ENCODE measurements around the gene CRB1. TPM values are rescaled to one million over a fixed set of nuclear protein-coding genes. Genes with fewer than 3 reads are reported as not detected.

The CRB1 gene
- total RNA-seq, 4 donors from 2014 or later, result 0.44 to 2.5 (median 1.0) TPM

GRCh38 chr1:197331565-197331964 is 63.5 kb downstream of the CRB1 start:
- H3K27ac ChIP-seq, result no peak overlapping the region
- TF ChIP-seq POLR2A (IDR thresholded peaks at IDR 0.05) (no peak), CTCF (IDR thresholded peaks at IDR 0.05 in 4 of 5, conservative IDR thresholded peaks at IDR 0.05 in 1 of 5) (no peak)
- H3K27me3 ChIP-seq, result no peaks in the 10 kb centered on the region
- DNase-seq (no peak), ATAC-seq (no peak)
- intact Hi-C loops (cut with DNase I; ENCODE audit: low total_unique reads), result no loop called here
- H3K36me3 ChIP-seq, result no peaks in the 10 kb centered on the region
- no peak overlapping the region for H3K4me3 ChIP-seq
- in situ Hi-C loops (cut with MboI; ENCODE audit: low sequenced_read_pairs in 4 of 4), result no loop called here
- no peaks in the 10 kb centered on the region for H3K9me3 ChIP-seq
- no peaks in the 10 kb centered on the region for H3K4me1 ChIP-seq

- no peak for DNase-seq
- Histone ChIP-seq H3K27me3 (no peaks in the 10 kb centered on the region), H3K27ac (no peak overlapping the region), H3K9me3 (no peaks in the 10 kb centered on the region), H3K36me3 (no peaks in the 10 kb centered on the region), H3K4me1 (no peaks in the 10 kb centered on the region), H3K4me3 (no peak overlapping the region)
- intact Hi-C loops (cut with DNase I; ENCODE audit: low total_unique reads), result no loop called here
- no peak for ATAC-seq
- in situ Hi-C loops (cut with MboI; ENCODE audit: low sequenced_read_pairs in 4 of 4), result no loop called here
- TF ChIP-seq CTCF (IDR thresholded peaks at IDR 0.05 in 4 of 5, conservative IDR thresholded peaks at IDR 0.05 in 1 of 5), result no peak
- TF ChIP-seq POLR2A (IDR thresholded peaks at IDR 0.05), result no peak
These were observed 65.0 kb downstream of the CRB1 start for GRCh38 chr1:197333041-197333440.

- H3K4me3 ChIP-seq, result no peak overlapping the region
- DNase-seq, result no peak
- no peak for ATAC-seq
- in situ Hi-C loops (cut with MboI; ENCODE audit: low sequenced_read_pairs in 4 of 4) (no loop called here), intact Hi-C loops (cut with DNase I; ENCODE audit: low total_unique reads) (no loop called here)
- no peak for TF ChIP-seq POLR2A (IDR thresholded peaks at IDR 0.05)
- TF ChIP-seq CTCF (IDR thresholded peaks at IDR 0.05 in 4 of 5, conservative IDR thresholded peaks at IDR 0.05 in 1 of 5), result no peak
- no peak overlapping the region for H3K27ac ChIP-seq
- no peaks in the 10 kb centered on the region for H3K36me3 ChIP-seq
- no peaks in the 10 kb centered on the region for H3K4me1 ChIP-seq
- H3K27me3 ChIP-seq, result no peaks in the 10 kb centered on the region
- no peaks in the 10 kb centered on the region for H3K9me3 ChIP-seq
These were observed 68.5 kb downstream of the CRB1 start for GRCh38 chr1:197336571-197336970.

- TF ChIP-seq CTCF (IDR thresholded peaks at IDR 0.05 in 4 of 5, conservative IDR thresholded peaks at IDR 0.05 in 1 of 5) (no peak), POLR2A (IDR thresholded peaks at IDR 0.05) (no peak)
- Histone ChIP-seq H3K4me3 (no peak overlapping the region), H3K4me1 (no peaks in the 10 kb centered on the region), H3K9me3 (no peaks in the 10 kb centered on the region), H3K36me3 (no peaks in the 10 kb centered on the region), H3K27me3 (no peaks in the 10 kb centered on the region), H3K27ac (no peak overlapping the region)
- intact Hi-C loops (cut with DNase I; ENCODE audit: low total_unique reads), result no loop called here
- DNase-seq (no peak), ATAC-seq (no peak)
- in situ Hi-C loops (cut with MboI; ENCODE audit: low sequenced_read_pairs in 4 of 4), result no loop called here
These were observed 71.3 kb downstream of the CRB1 start for GRCh38 chr1:197339106-197340060.
